ENCODE results near the gene IFIH1.
A peak's percentile ranks its signal among the peaks of the same experiment; 100 is the strongest.

IFIH1 gene

DNA sequence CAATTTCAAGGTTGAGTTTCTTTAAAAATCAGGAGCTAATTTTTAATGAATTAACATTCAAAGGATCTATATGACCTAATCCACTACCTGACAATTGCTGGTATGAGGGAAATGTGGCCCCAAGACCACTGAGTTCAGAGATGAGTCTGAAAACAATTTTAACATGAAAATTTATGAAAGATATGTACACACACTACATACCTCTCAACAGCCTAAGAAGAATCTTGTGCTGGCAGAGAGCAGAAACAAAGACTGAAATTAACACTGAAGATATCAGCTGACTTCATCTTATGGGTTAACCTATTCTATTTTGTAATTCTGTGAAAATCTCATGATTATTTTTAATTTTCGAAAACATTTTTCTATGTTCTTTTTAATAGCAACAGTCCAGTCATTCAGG lies 76.9 kb downstream of the IFIH1 start:
- Histone ChIP-seq H3K27me3 (no peaks in the 10 kb centered on the region), H3K9me3 (no peaks in the 10 kb centered on the region), H3K4me3 (no peak overlapping the region), H3K36me3 (no peaks in the 10 kb centered on the region), H3K27ac (peak overlapping the region in 1 of 2 donors; percentile 58), H3K4me1 (peaks cover 0 to 59% (median 19%) of the 10 kb centered on the region in 4 donors)
- intact Hi-C loops (cut with DNase I; ENCODE audit: low total_unique reads), result no loop called here
- TF ChIP-seq, protein P1, sequence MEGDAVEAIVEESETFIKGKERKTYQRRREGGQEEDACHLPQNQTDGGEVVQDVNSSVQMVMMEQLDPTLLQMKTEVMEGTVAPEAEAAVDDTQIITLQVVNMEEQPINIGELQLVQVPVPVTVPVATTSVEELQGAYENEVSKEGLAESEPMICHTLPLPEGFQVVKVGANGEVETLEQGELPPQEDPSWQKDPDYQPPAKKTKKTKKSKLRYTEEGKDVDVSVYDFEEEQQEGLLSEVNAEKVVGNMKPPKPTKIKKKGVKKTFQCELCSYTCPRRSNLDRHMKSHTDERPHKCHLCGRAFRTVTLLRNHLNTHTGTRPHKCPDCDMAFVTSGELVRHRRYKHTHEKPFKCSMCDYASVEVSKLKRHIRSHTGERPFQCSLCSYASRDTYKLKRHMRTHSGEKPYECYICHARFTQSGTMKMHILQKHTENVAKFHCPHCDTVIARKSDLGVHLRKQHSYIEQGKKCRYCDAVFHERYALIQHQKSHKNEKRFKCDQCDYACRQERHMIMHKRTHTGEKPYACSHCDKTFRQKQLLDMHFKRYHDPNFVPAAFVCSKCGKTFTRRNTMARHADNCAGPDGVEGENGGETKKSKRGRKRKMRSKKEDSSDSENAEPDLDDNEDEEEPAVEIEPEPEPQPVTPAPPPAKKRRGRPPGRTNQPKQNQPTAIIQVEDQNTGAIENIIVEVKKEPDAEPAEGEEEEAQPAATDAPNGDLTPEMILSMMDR (IDR thresholded peaks at IDR 0.05), result no peak
- DNase-seq, result no peak

DNA sequence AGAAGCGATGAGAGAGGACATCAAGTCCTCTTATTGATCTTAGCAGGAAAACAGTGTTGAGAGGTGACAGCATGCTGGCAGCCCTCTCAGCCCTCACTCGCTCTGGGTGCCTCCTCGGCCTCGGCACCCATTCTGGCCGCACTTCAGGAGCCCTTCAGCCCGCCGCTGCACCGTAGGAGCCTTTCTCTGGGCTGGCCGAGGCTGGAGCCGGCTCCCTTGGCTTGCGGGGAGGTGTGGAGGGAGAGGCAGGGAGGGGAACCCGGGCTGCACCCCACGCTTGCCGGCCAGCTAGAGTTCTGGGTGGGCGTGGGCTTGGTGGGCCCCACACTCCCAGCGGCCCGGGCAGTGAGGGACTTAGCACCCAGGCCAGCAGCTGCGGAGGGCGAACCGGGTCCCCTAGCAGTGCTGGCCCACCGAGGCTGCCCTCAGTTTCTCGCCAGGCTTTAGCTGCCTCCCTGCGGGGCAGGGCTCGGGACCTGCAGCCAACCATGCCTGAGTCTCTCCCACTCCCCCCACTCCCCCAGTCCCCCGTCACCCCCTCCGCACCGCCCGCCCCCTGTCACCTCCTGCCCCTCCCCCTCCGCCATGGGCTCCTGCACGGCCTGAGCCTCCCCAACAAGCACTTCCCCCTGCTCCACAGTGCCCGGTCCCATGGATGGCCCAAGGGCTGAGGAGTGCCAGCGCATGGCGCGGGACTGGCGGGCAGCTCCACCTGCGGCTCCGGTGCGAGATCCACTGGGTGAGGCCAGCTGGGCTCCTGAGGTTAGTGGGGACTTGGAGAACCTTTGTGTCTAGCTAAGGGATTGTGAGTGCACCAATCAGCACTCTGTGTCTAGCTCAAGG lies 83.6 kb downstream of the IFIH1 start:
- H3K4me1 ChIP-seq, result peaks cover 0 to 9% (median 0%) of the 10 kb centered on the region in 4 donors
- H3K27me3 ChIP-seq, result no peaks in the 10 kb centered on the region
- TF ChIP-seq, protein P1 (IDR thresholded peaks at IDR 0.05), result no peak
- H3K9me3 ChIP-seq, result no peaks in the 10 kb centered on the region
- intact Hi-C loops (cut with DNase I; ENCODE audit: low total_unique reads), result no loop called here
- H3K27ac ChIP-seq, result no peak overlapping the region
- no peak overlapping the region for H3K4me3 ChIP-seq
- H3K36me3 ChIP-seq, result no peaks in the 10 kb centered on the region
- DNase-seq, result peak in 1 of 2 donors; percentile 59

DNA sequence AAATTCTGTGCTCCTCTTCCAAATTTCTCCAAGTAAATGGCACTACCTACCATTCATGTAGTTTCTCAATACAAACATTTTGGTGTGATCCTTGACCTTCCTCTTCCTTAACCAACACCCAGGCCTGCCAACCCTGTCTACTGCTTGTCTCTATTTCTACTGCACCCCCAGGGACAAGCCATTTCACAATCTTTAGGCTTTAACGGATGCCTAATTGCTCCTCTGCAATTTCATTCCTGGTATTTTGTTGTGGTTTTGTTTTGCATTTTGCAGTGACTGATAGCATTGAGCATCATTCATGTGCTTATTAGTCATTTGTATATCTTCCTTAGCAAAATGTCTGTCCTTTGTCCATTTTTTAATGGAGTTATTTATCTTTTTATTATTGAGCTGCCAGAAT lies 85.3 kb downstream of the IFIH1 start:
- H3K27ac ChIP-seq, result no peak overlapping the region
- H3K27me3 ChIP-seq, result no peaks in the 10 kb centered on the region
- no peaks in the 10 kb centered on the region for H3K36me3 ChIP-seq
- TF ChIP-seq, protein P1 (IDR thresholded peaks at IDR 0.05), result no peak
- peak in 1 of 2 donors; percentile 59 for DNase-seq
- intact Hi-C loops (cut with DNase I; ENCODE audit: low total_unique reads), result no loop called here
- no peaks in the 10 kb centered on the region for H3K9me3 ChIP-seq
- peaks cover 0 to 9% (median 0%) of the 10 kb centered on the region in 4 donors for H3K4me1 ChIP-seq
- no peak overlapping the region for H3K4me3 ChIP-seq

DNA sequence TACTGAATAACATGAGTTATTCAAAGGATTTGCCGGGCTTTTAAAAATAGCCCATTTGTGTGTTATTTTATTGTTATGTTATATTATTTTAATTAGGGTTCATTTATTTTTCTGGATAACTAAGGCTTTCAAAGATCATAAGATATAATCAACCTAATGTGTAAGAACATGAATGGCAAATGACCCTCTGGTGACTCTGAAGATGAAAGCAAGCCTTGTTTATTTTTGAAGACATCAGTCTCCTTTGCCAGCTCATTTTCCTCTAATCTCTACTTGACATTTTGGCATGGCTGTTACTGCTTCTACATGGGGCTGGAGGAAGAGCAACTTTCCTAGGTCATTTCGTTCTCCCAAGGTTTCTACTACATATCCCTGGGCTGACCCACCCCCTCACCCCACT lies 85.8 kb downstream of the IFIH1 start:
- Histone ChIP-seq H3K27ac (no peak overlapping the region), H3K4me3 (no peak overlapping the region), H3K4me1 (peaks cover 0 to 9% (median 0%) of the 10 kb centered on the region in 4 donors), H3K36me3 (no peaks in the 10 kb centered on the region), H3K9me3 (no peaks in the 10 kb centered on the region), H3K27me3 (no peaks in the 10 kb centered on the region)
- intact Hi-C loops (cut with DNase I; ENCODE audit: low total_unique reads), result no loop called here
- no peak for DNase-seq
- TF ChIP-seq, protein P1 (IDR thresholded peaks at IDR 0.05), result no peak

DNA sequence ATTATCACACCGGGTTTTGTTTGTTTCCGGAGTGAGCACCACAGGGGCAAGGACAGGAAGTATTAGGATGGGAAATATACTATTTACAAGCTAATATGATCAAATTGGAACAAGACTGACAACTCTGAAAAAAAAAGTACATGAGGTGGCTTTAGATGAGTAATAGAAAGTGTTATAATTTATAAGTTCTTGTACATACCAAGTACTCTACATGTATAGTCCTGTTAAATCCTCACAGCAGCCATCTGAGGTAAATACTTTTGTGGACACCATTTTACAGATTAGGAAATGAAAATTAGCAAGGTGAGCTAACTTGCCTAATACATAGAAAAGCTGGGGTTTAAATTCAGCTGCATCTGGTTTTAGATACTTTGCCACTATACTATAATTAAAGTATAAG lies 86.5 kb downstream of the IFIH1 start:
- TF ChIP-seq, protein P1 (IDR thresholded peaks at IDR 0.05), result no peak
- no peaks in the 10 kb centered on the region for H3K9me3 ChIP-seq
- no peaks in the 10 kb centered on the region for H3K36me3 ChIP-seq
- peaks cover 0 to 9% (median 0%) of the 10 kb centered on the region in 4 donors for H3K4me1 ChIP-seq
- H3K4me3 ChIP-seq, result no peak overlapping the region
- intact Hi-C loops (cut with DNase I; ENCODE audit: low total_unique reads), result no loop called here
- H3K27me3 ChIP-seq, result no peaks in the 10 kb centered on the region
- no peak for DNase-seq
- H3K27ac ChIP-seq, result no peak overlapping the region
